KMS-11 (cell line): ENCODE measurements around the gene SLC7A1.

Source experiments
- H2AFZ ChIP-seq: fragments of 200-600 bp; sonication (generic); 2 replicates; pipeline ENCODE4 v1.6.1; 2016; ENCODE audit warnings: antibody characterized with exemption, mixed run types, low read depth
- H3K27ac ChIP-seq: fragments of 200-600 bp; sonication (generic); 2 replicates; pipeline ENCODE4 v1.6.1; 2016; ENCODE audit warnings: mild to moderate bottlenecking, mixed run types
- H3K27me3 ChIP-seq: fragments of 200-600 bp; sonication (generic); 2 replicates; pipeline ENCODE4 v1.6.1; 2017; ENCODE audit warnings: mild to moderate bottlenecking, low read depth, mixed run types, moderate library complexity; ENCODE audit not compliant: insufficient read depth
- H3K36me3 ChIP-seq: fragments of 200-600 bp; sonication (generic); 2 replicates; pipeline ENCODE4 v1.6.1; 2017; ENCODE audit warnings: mild to moderate bottlenecking, mixed run types; ENCODE audit not compliant: insufficient read depth
- H3K4me1 ChIP-seq: fragments of 200-600 bp; sonication (generic); 2 replicates; pipeline ENCODE4 v1.6.1; 2016; ENCODE audit warnings: mild to moderate bottlenecking, low read depth, mixed run types; ENCODE audit not compliant: poor library complexity, severe bottlenecking
- H3K4me2 ChIP-seq: fragments of 200-600 bp; sonication (generic); 2 replicates; pipeline ENCODE4 v1.7.0; 2016; ENCODE audit warnings: mild to moderate bottlenecking, mixed run types
- H3K4me3 ChIP-seq: fragments of 200-600 bp; sonication (generic); IDR thresholded peaks from 2 replicates; pipeline ENCODE4 v1.6.1; 2017; ENCODE audit warnings: low read depth, low read length, mixed read lengths; ENCODE audit not compliant: insufficient read depth
- H3K79me2 ChIP-seq: fragments of 200-600 bp; sonication (generic); 2 replicates; pipeline ENCODE4 v1.6.1; 2016; ENCODE audit warnings: low read depth, mixed run types; ENCODE audit not compliant: insufficient read depth
- H3K9ac ChIP-seq: fragments of 200-600 bp; sonication (generic); 2 replicates; pipeline ENCODE4 v1.6.1; 2016; ENCODE audit warnings: mild to moderate bottlenecking, mixed run types
- H4K20me1 ChIP-seq: fragments of 200-600 bp; sonication (generic); 2 replicates; pipeline ENCODE4 v1.6.1; 2016; ENCODE audit warnings: mild to moderate bottlenecking, mixed run types; ENCODE audit not compliant: insufficient read depth
- CTCF ChIP-seq: fragments of 200-600 bp; sonication (generic); conservative IDR thresholded peaks from 2 replicates; pipeline ENCODE4 v1.6.1; 2017; ENCODE audit warnings: low read depth, mild to moderate bottlenecking, antibody characterized with exemption, low read length, moderate library complexity, mixed read lengths

SLC7A1 gene

GRCh38 chr13:29561918-29562317, 33.6 kb downstream of the SLC7A1 start:
- TF ChIP-seq CTCF: no peak
- Histone ChIP-seq H3K36me3 (no peaks in the 10 kb centered on the region), H2AFZ (no peak overlapping the region), H3K4me1 (no peaks in the 10 kb centered on the region), H3K4me2 (no peak overlapping the region), H3K9ac (no peak overlapping the region), H3K79me2 (peaks cover 55% of the 10 kb centered on the region), H4K20me1 (peaks cover 4% of the 10 kb centered on the region; the same call in 1 of the 2 replicates), H3K4me3 (no peak overlapping the region), H3K27me3 (no peaks in the 10 kb centered on the region), H3K27ac (no peak overlapping the region)

- Histone ChIP-seq H3K9ac (no peak overlapping the region), H4K20me1 (peaks cover 4% of the 10 kb centered on the region; the same call in 1 of the 2 replicates), H3K27ac (no peak overlapping the region), H3K4me3 (no peak overlapping the region), H3K36me3 (no peaks in the 10 kb centered on the region), H3K4me2 (no peak overlapping the region), H3K79me2 (peaks cover 37% of the 10 kb centered on the region), H3K4me1 (no peaks in the 10 kb centered on the region), H3K27me3 (no peaks in the 10 kb centered on the region), H2AFZ (no peak overlapping the region)
- TF ChIP-seq CTCF: no peak
Observed at GRCh38 chr13:29556742-29557141, 38.7 kb downstream of the SLC7A1 start.

- no peak overlapping the region for H3K9ac ChIP-seq
- no peaks in the 10 kb centered on the region for H3K4me1 ChIP-seq
- no peak overlapping the region for H2AFZ ChIP-seq
- H3K27ac ChIP-seq: no peak overlapping the region
- TF ChIP-seq CTCF: no peak
- H3K36me3 ChIP-seq: no peaks in the 10 kb centered on the region
- H3K27me3 ChIP-seq: no peaks in the 10 kb centered on the region
- no peaks in the 10 kb centered on the region for H4K20me1 ChIP-seq
- no peak overlapping the region for H3K4me2 ChIP-seq
- no peak overlapping the region for H3K4me3 ChIP-seq
- H3K79me2 ChIP-seq: peaks cover 28% of the 10 kb centered on the region; the same call in 1 of the 2 replicates
Observed at GRCh38 chr13:29551214-29551613, 44.3 kb downstream of the SLC7A1 start.

GRCh38 chr13:29550430-29550988, 45.0 kb downstream of the SLC7A1 start:
- no peak overlapping the region for H3K4me3 ChIP-seq
- H3K36me3 ChIP-seq: no peaks in the 10 kb centered on the region
- H3K4me2 ChIP-seq: no peak overlapping the region
- no peak overlapping the region for H3K27ac ChIP-seq
- no peak overlapping the region for H2AFZ ChIP-seq
- peaks cover 22% of the 10 kb centered on the region; the same call in 1 of the 2 replicates for H3K79me2 ChIP-seq
- H4K20me1 ChIP-seq: no peaks in the 10 kb centered on the region
- H3K27me3 ChIP-seq: no peaks in the 10 kb centered on the region
- no peak overlapping the region for H3K9ac ChIP-seq
- TF ChIP-seq CTCF: no peak
- H3K4me1 ChIP-seq: no peaks in the 10 kb centered on the region
